ENCODE results near the gene ULK1.
"Not testable (repeated sequence)": the region's sequence is repeated elsewhere in the genome, so short reads cannot be mapped to it uniquely, and the experiment has no call there.

The ULK1 gene

GRCh38 chr12:131959116-131959515 lies 64.7 kb downstream of the ULK1 start:
- no peak overlapping the region for H3K27ac ChIP-seq

GRCh38 chr12:131959641-131960589 lies 65.5 kb downstream of the ULK1 start:
- no peak overlapping the region for H3K27ac ChIP-seq
- no peak for TF ChIP-seq CTCF (IDR thresholded peaks at IDR 0.05)
- no peak for TF ChIP-seq ZFX (IDR thresholded peaks at IDR 0.05; ENCODE audit: borderline replicate concordance)

More at GRCh38 chr12:131959116-131959515, 64.7 kb downstream of the ULK1 start:
- TF ChIP-seq CTCF (IDR thresholded peaks at IDR 0.05) (no peak), ZFX (IDR thresholded peaks at IDR 0.05; ENCODE audit: borderline replicate concordance) (no peak)

GRCh38 chr12:131960590-131961325 lies 66.3 kb downstream of the ULK1 start:
- not testable (repeated sequence) for H3K27ac ChIP-seq

DNA sequence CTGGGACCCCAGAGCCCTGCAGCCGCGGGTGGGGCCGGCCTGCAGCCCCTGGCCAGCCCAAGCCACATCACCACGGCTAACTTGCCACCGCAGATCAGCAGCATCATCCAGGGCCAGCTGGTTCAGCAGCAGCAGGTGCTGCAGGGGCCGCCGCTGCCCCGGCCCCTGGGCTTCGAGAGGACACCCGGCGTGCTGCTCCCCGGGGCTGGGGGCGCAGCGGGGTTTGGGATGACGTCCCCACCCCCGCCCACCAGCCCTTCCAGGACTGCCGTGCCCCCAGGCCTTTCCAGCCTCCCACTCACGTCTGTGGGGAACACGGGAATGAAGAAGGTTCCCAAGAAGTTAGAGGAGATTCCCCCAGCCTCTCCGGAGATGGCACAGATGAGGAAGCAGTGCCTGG lies 66.9 kb downstream of the ULK1 start:
- not testable (repeated sequence) for H3K27ac ChIP-seq

DNA sequence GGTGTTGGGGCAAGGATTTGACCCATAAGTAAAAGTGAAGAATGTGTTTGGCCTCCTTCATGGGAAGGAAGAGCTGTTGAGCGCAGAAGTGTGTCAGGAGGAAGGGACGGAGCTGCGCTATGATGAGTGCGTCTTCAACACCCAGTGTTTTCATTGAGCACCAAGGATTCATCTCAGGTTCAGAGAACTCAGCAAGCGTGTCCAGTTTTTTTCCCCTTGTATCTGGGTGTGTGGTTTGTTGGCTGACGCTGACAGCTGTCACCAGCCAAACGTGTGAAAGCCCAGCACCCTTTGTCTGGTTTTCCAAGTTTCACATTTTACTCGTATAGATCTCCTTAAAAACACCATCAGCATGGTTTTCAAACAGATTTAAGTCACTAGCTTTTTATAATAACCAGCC lies 67.6 kb downstream of the ULK1 start:
- no peak overlapping the region for H3K27ac ChIP-seq
- TF ChIP-seq ZFX (IDR thresholded peaks at IDR 0.05; ENCODE audit: borderline replicate concordance) = no peak
- no peak for TF ChIP-seq CTCF (IDR thresholded peaks at IDR 0.05)

DNA sequence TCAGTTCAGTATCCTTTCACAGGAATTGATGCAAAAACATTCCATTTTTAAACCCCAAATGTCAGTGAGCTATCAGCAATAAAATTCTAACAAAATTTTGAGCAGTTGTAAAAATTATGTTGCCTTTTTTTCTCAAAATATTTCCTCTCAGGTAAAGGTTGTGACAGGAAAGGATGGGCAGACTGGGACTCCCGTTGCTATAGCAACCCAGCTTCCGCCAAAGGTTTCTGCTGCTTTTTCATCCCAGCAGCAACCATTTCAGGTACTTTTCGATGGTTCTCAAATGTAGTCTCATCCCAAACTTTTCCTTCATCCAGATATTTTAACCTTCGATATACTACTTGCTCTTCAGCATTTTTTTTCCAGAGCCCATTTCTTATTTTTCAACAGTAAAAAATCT lies 69.0 kb downstream of the ULK1 start:
- no peak for TF ChIP-seq CTCF (IDR thresholded peaks at IDR 0.05)
- TF ChIP-seq ZFX (IDR thresholded peaks at IDR 0.05; ENCODE audit: borderline replicate concordance) = no peak

GRCh38 chr12:131965073-131965472 lies 70.7 kb downstream of the ULK1 start:
- no peak for TF ChIP-seq ZFX (IDR thresholded peaks at IDR 0.05; ENCODE audit: borderline replicate concordance)
- TF ChIP-seq CTCF (IDR thresholded peaks at IDR 0.05) = no peak
- no peak overlapping the region for H3K27ac ChIP-seq

More for the DNA sequence above, 69.0 kb downstream of the ULK1 start:
- H3K27ac ChIP-seq = no peak overlapping the region

GRCh38 chr12:131971226-131971625 lies 76.8 kb downstream of the ULK1 start:
- H3K27ac ChIP-seq = no peak overlapping the region
- no peak for TF ChIP-seq ZFX (IDR thresholded peaks at IDR 0.05; ENCODE audit: borderline replicate concordance)
- no peak for TF ChIP-seq CTCF (IDR thresholded peaks at IDR 0.05)
